Endothelial cell of umbilical vein (primary cell): Measurements from ENCODE around the gene KCNJ6.

ENCODE experiments used
- EZH2 ChIP-seq: IDR thresholded peaks from 2 replicates; pipeline ENCODE4 v1.6.1; 2012; ENCODE audit warnings: borderline replicate concordance, low read depth, mild to moderate bottlenecking, moderate library complexity, low read length, inconsistent platforms; ENCODE audit not compliant: severe bottlenecking
- FOS ChIP-seq: IDR thresholded peaks from 2 replicates; pipeline ENCODE4 v1.6.1; 2011; ENCODE audit warnings: mild to moderate bottlenecking, low read length, moderate library complexity, borderline replicate concordance; ENCODE audit not compliant: insufficient read depth
- POLR2A ChIP-seq: IDR thresholded peaks from 2 replicates; pipeline ENCODE4 v1.6.1; 2012; ENCODE audit warnings: low read depth, mild to moderate bottlenecking, control low read depth, low read length
- POLR2AphosphoS5 ChIP-seq: IDR thresholded peaks from 2 replicates; pipeline ENCODE4 v1.6.1; 2012; ENCODE audit warnings: low read depth, mild to moderate bottlenecking, control low read depth, low read length, moderate library complexity; ENCODE audit not compliant: insufficient read depth
- TF ChIP-seq, protein P1 (sequence below), 2 donors: IDR thresholded peaks; 1 replicate in 1 of 2; 2 replicates in 1 of 2; pipeline ENCODE4 v1.5.1; 2011; ENCODE audit warnings: low read length in 2 of 2, mild to moderate bottlenecking in 2 of 2, moderate library complexity in 2 of 2, control low read depth in 1 of 2, inconsistent platforms in 1 of 2, low read depth in 1 of 2; ENCODE audit not compliant: insufficient read depth in 1 of 2; ENCODE audit errors: extremely low read depth in 1 of 2

GRCh38 chr21:37751268-37751975 is 164.8 kb downstream of the KCNJ6 start:
- TF ChIP-seq, protein P1, sequence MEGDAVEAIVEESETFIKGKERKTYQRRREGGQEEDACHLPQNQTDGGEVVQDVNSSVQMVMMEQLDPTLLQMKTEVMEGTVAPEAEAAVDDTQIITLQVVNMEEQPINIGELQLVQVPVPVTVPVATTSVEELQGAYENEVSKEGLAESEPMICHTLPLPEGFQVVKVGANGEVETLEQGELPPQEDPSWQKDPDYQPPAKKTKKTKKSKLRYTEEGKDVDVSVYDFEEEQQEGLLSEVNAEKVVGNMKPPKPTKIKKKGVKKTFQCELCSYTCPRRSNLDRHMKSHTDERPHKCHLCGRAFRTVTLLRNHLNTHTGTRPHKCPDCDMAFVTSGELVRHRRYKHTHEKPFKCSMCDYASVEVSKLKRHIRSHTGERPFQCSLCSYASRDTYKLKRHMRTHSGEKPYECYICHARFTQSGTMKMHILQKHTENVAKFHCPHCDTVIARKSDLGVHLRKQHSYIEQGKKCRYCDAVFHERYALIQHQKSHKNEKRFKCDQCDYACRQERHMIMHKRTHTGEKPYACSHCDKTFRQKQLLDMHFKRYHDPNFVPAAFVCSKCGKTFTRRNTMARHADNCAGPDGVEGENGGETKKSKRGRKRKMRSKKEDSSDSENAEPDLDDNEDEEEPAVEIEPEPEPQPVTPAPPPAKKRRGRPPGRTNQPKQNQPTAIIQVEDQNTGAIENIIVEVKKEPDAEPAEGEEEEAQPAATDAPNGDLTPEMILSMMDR (IDR thresholded peaks at IDR 0.05; ENCODE audit: extremely low read depth in 1 of 2, insufficient read depth in 1 of 2, low read depth in 1 of 2, low read length in 2 of 2), result no peak
- TF ChIP-seq POLR2A (no peak), POLR2AphosphoS5 (no peak), FOS (no peak), EZH2 (no peak)
